Tibial nerve (tissue), 4 donors: ENCODE data around the gene DDC. TPM values are rescaled to one million over a fixed set of nuclear protein-coding genes. Genes with fewer than 3 reads are reported as not detected.

Experiments used
- DNase-seq, 2 donors: peaks; one replicate each; pipeline ENCODE4 v3.0.0-alpha.2; 2019; ENCODE audit warnings: low spot score in 2 of 2
- H3K27ac ChIP-seq, 4 donors: fragments of 200-600 bp; sonication (generic) in 3 of 4; one replicate each; pipeline ENCODE4 v1.5.1; 2017 to 2019; ENCODE audit warnings: mild to moderate bottlenecking in 1 of 4
- H3K27me3 ChIP-seq, 2 donors: fragments of 200-600 bp; sonication (generic) in 1 of 2; one replicate each; pipeline versions ENCODE4 v1.5.1 to v1.6.0; 2017 to 2019
- H3K36me3 ChIP-seq, 3 donors: fragments of 200-600 bp; sonication (generic); one replicate each; pipeline ENCODE4 v1.5.1; 2018 to 2019
- H3K4me1 ChIP-seq, 4 donors: fragments of 200-600 bp; sonication (generic) in 3 of 4; one replicate each; pipeline ENCODE4 v1.5.1; 2017 to 2019
- H3K4me3 ChIP-seq, 4 donors: fragments of 200-600 bp; sonication (generic) in 3 of 4; one replicate each; pipeline ENCODE4 v1.5.1; 2017 to 2019; ENCODE audit warnings: mild to moderate bottlenecking in 1 of 4, moderate library complexity in 1 of 4
- H3K9me3 ChIP-seq, 4 donors: fragments of 200-600 bp; sonication (generic) in 3 of 4; one replicate each; pipeline ENCODE4 v1.5.1; 2017 to 2019
- EP300 ChIP-seq, 2 donors: sonication (generic); formaldehyde crosslinking; IDR thresholded peaks; one replicate each; pipeline ENCODE4 v1.6.1; 2017; ENCODE audit warnings: antibody characterized with exemption in 2 of 2, mild to moderate bottlenecking in 1 of 2
- POLR2A ChIP-seq, 2 donors: fragments of 450-650 bp; IDR thresholded peaks; one replicate each; pipeline ENCODE4 v1.6.1; 2017; ENCODE audit warnings: antibody characterized with exemption in 2 of 2, mild to moderate bottlenecking in 2 of 2, moderate library complexity in 2 of 2
- WGBS, 2 donors: methylation state at CpG; one replicate each; pipeline ENCODE4 v1.1.5; 2018; 5-methylcytosine and 5-hydroxymethylcytosine counted together
- total RNA-seq, 4 donors: library from RNA; depleted of rRNA; stranded (reverse); fragments of >200 nt; gene quantifications; one replicate each; pipeline ENCODE4 v1.1.0, GENCODE V29; 2016
- TF ChIP-seq, protein P1 (sequence below), 5 experiments: fragments of 200-600 bp in 3 of 5; fragments of 450-650 bp in 2 of 5; sonication (generic) in 3 of 5; IDR thresholded peaks; one replicate each; pipeline ENCODE4 v1.5.1; 2016 to 2019; ENCODE audit warnings: antibody characterized with exemption in 5 of 5, mild to moderate bottlenecking in 3 of 5, moderate library complexity in 2 of 5

The DDC gene
- total RNA-seq, 4 donors from 2014 or later, result 0.66 TPM; not detected in 3

DNA sequence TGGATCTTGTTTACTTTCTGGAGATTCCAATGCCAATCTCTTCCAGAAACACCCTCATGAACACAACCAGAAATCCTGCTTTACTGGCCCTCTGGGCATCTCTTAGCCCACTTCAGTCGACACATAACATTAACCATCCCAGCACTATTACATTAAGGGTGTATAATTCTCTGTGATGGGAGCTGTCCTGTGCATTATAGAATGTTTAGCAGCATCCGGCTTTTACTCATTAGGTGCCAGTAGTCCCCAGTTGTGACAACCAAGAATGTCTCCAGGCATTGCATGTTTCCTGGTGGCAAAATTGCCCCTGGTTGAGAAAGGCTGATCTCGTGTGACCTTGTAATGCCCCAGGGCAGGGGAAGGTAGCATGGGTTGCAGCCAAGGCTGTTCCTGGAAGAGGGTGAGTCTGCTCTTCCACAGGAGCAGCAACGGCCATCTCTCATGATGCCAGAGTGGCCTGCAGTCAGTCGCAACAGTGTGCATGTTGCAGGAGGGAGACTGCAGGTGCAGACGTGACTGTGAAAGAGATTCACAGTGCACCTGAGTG, 2.6 kb upstream of the DDC start:
- no peaks in the 10 kb centered on the region for H3K4me1 ChIP-seq
- TF ChIP-seq, protein P1, sequence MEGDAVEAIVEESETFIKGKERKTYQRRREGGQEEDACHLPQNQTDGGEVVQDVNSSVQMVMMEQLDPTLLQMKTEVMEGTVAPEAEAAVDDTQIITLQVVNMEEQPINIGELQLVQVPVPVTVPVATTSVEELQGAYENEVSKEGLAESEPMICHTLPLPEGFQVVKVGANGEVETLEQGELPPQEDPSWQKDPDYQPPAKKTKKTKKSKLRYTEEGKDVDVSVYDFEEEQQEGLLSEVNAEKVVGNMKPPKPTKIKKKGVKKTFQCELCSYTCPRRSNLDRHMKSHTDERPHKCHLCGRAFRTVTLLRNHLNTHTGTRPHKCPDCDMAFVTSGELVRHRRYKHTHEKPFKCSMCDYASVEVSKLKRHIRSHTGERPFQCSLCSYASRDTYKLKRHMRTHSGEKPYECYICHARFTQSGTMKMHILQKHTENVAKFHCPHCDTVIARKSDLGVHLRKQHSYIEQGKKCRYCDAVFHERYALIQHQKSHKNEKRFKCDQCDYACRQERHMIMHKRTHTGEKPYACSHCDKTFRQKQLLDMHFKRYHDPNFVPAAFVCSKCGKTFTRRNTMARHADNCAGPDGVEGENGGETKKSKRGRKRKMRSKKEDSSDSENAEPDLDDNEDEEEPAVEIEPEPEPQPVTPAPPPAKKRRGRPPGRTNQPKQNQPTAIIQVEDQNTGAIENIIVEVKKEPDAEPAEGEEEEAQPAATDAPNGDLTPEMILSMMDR (IDR thresholded peaks at IDR 0.05), result no peak
- TF ChIP-seq POLR2A (IDR thresholded peaks at IDR 0.05) (no peak), EP300 (IDR thresholded peaks at IDR 0.05) (no peak)
- H3K4me3 ChIP-seq, result no peak overlapping the region
- H3K36me3 ChIP-seq, result no peaks in the 10 kb centered on the region
- H3K27me3 ChIP-seq, result no peaks in the 10 kb centered on the region
- H3K9me3 ChIP-seq, result peaks cover 0 to 12% (median 0%) of the 10 kb centered on the region in 4 donors
- no peak for DNase-seq
- H3K27ac ChIP-seq, result no peak overlapping the region
- 83 to 86% methylated on average over 4 to 6 of the region's 6 CpGs for WGBS, 2 donors

DNA sequence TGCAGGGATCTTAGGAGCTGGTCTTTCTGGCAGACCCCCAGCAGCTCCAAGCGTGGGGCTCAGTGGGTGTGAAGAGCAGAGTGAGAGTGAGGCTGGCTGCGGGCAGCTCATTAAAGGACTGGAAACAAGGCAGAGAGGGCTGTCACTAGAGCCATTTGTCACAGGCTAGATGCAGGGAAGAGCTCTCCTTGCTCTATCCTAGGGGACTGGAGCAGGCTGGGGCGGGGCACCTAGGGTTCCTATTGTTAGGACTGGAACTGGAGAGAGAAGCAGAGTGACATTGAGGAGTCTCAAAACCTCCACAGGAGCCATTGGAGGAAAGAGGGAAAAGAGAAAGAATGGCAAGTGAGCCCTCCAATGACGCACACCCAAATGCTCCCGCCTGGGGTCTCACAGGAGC, 772 bp upstream of the DDC start:
- H3K4me1 ChIP-seq, result no peaks in the 10 kb centered on the region

DNA sequence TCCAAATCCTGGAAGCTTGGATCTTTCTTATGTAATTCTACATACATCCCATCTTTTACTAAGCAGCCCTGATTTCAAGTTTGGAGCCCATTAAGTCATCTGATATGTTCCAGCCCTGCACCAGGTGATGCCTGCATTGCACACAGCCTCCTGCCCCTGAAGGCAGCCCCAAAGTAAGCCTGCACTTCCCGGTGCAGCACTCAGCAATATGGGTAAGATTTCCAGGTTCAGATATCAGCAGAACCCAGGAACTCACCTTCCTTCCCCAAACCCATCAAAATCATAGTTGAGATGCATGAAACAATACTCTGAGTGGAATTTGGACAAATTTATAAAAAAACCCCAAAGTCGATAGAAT, 333 bp upstream of the DDC start:
- no peak overlapping the region for H3K27ac ChIP-seq
- DNase-seq, result no peak
- H3K36me3 ChIP-seq, result no peaks in the 10 kb centered on the region
- no peaks in the 10 kb centered on the region for H3K27me3 ChIP-seq
- no peak overlapping the region for H3K4me3 ChIP-seq
- 60 to 82% methylated on average over 2 of the region's 2 CpGs for WGBS, 2 donors
- no peaks in the 10 kb centered on the region for H3K4me1 ChIP-seq
- H3K9me3 ChIP-seq, result peaks cover 0 to 7% (median 0%) of the 10 kb centered on the region in 4 donors
- no peak for TF ChIP-seq EP300 (IDR thresholded peaks at IDR 0.05)
- TF ChIP-seq, protein P1 (IDR thresholded peaks at IDR 0.05), result no peak
- TF ChIP-seq POLR2A (IDR thresholded peaks at IDR 0.05), result no peak

More for the DNA sequence above, 772 bp upstream of the DDC start:
- 62 to 69% methylated on average over 5 of the region's 5 CpGs for WGBS, 2 donors
- Histone ChIP-seq H3K9me3 (peaks cover 0 to 11% (median 0%) of the 10 kb centered on the region in 4 donors), H3K36me3 (no peaks in the 10 kb centered on the region), H3K4me3 (no peak overlapping the region), H3K27me3 (no peaks in the 10 kb centered on the region), H3K27ac (no peak overlapping the region)
- TF ChIP-seq POLR2A (IDR thresholded peaks at IDR 0.05) (no peak), EP300 (IDR thresholded peaks at IDR 0.05) (no peak)
- TF ChIP-seq, protein P1 (IDR thresholded peaks at IDR 0.05), result no peak
- DNase-seq, result no peak

DNA sequence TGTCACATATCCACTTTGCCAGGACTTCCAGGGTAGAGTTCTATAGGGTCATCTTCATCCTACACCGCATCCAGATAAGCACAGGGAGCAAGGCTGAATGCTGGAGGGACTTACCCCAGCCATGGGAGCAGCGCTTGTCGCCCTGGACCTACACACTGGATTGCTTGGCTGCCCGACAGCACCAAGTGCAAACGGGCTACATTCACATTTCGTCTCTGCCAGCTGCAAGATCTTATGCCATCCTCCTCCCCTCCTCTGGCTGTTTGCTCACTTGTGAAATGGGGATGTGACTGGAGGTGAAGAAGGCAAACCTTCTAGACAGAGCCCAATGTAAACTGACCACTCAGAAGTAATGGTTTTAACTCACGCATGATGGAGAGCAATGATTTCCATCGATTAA, 1.0 kb downstream of the DDC start:
- no peak for DNase-seq
- no peak overlapping the region for H3K4me3 ChIP-seq
- H3K27me3 ChIP-seq, result no peaks in the 10 kb centered on the region
- 84 to 85% methylated on average over 8 of the region's 8 CpGs for WGBS, 2 donors
- TF ChIP-seq EP300 (IDR thresholded peaks at IDR 0.05), result no peak
- TF ChIP-seq, protein P1 (IDR thresholded peaks at IDR 0.05), result no peak
- no peak for TF ChIP-seq POLR2A (IDR thresholded peaks at IDR 0.05)
- no peak overlapping the region for H3K27ac ChIP-seq
- no peaks in the 10 kb centered on the region for H3K4me1 ChIP-seq
- no peaks in the 10 kb centered on the region for H3K36me3 ChIP-seq
- no peaks in the 10 kb centered on the region for H3K9me3 ChIP-seq

DNA sequence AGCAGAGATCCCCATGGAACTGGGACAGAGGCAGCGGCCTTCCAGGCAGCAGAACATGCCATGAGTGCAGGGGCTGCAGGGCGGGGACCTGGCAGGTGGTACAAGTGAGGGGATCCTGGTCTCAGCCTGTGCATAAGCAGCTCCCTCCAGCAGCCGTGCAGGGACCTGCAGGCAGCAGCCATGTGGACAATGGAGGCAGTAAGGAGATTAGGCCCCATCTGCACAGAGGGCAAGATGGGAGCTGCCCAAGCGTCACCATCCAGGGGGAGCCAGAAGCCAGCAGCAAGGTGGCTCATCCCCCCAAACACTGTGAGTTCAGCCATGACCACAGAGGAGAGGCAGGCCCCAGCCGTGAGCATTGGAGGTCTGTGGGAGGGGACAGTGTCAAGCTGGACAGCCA, 3.1 kb downstream of the DDC start:
- Histone ChIP-seq H3K36me3 (no peaks in the 10 kb centered on the region), H3K4me1 (no peaks in the 10 kb centered on the region), H3K4me3 (no peak overlapping the region), H3K9me3 (no peaks in the 10 kb centered on the region), H3K27me3 (no peaks in the 10 kb centered on the region), H3K27ac (no peak overlapping the region)
- WGBS, 2 donors, result 71 to 80% methylated on average over 2 to 4 of the region's 5 CpGs
- TF ChIP-seq POLR2A (IDR thresholded peaks at IDR 0.05) (no peak), EP300 (IDR thresholded peaks at IDR 0.05) (no peak)
- TF ChIP-seq, protein P1 (IDR thresholded peaks at IDR 0.05), result no peak
- DNase-seq, result no peak
